H1 (cell line): ENCODE results near the gene P3R3URF.

Experiments
- CTCF ChIP-seq, 3 experiments: IDR thresholded peaks; 1 replicate in 2 of 3; 2 replicates in 1 of 3; pipeline versions ENCODE4 v1.5.1 to v1.6.1; 2011; ENCODE audit warnings: low read length in 3 of 3, mild to moderate bottlenecking in 3 of 3, inconsistent platforms in 2 of 3, low read depth in 1 of 3, moderate library complexity in 1 of 3; ENCODE audit not compliant: insufficient read depth in 1 of 3; ENCODE audit errors: control extremely low read depth in 1 of 3
- EP300 ChIP-seq, 2 experiments: IDR thresholded peaks; 1 replicate in 1 of 2; 2 replicates in 1 of 2; pipeline ENCODE4 v1.6.1; 2011 to 2012; ENCODE audit warnings: low read depth in 2 of 2, low read length in 2 of 2, mild to moderate bottlenecking in 2 of 2, borderline replicate concordance in 1 of 2, inconsistent platforms in 1 of 2, moderate library complexity in 1 of 2
- POLR2A ChIP-seq, 2 experiments: IDR thresholded peaks; 1 replicate in 1 of 2; 2 replicates in 1 of 2; pipeline ENCODE4 v1.6.1; 2011; ENCODE audit warnings: low read depth in 2 of 2, low read length in 2 of 2, mild to moderate bottlenecking in 2 of 2; ENCODE audit errors: control extremely low read depth in 1 of 2
- TF ChIP-seq, protein P1 (sequence below): IDR thresholded peaks from 2 replicates; pipeline ENCODE4 v1.6.1; 2012; ENCODE audit warnings: low read length, inconsistent platforms

DNA sequence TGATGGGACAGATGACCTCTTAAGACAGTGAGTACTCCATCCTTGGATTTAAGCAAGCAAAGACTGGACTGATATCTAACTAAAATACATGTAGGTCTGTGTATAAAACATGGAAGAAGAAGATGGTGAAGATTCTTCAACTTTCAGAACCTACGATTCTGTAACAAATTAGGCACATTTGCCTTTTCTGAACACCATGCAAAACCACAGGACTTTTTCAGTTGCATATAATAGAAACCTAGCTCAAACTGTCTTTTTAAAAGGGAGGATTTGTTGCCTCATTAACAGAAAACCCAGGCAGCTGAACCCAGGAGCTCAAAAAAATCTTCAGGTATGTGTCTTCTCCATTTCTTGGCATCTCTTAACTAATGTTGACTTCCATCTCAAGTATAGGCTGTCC, 16.1 kb downstream of the P3R3URF start:
- TF ChIP-seq, protein P1, sequence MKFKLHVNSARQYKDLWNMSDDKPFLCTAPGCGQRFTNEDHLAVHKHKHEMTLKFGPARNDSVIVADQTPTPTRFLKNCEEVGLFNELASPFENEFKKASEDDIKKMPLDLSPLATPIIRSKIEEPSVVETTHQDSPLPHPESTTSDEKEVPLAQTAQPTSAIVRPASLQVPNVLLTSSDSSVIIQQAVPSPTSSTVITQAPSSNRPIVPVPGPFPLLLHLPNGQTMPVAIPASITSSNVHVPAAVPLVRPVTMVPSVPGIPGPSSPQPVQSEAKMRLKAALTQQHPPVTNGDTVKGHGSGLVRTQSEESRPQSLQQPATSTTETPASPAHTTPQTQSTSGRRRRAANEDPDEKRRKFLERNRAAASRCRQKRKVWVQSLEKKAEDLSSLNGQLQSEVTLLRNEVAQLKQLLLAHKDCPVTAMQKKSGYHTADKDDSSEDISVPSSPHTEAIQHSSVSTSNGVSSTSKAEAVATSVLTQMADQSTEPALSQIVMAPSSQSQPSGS: no peak
- TF ChIP-seq EP300 (IDR thresholded peaks at IDR 0.05; ENCODE audit: borderline replicate concordance in 1 of 2, low read depth in 2 of 2, low read length in 2 of 2) (no peak), POLR2A (IDR thresholded peaks at IDR 0.05; ENCODE audit: control extremely low read depth in 1 of 2, low read depth in 2 of 2, low read length in 2 of 2) (no peak), CTCF (IDR thresholded peaks at IDR 0.05; ENCODE audit: control extremely low read depth in 1 of 3, insufficient read depth in 1 of 3, low read depth in 1 of 3, low read length in 3 of 3) (no peak)
